CD4-positive, alpha-beta T cell treated with Interferon alpha-2 for 1 hour (primary cell): ENCODE data around the gene ETFA.

Experiments
- DNase-seq, 2 donors: peaks; one replicate each; pipeline ENCODE4 v3.0.0-alpha.2; 2020 to 2022

The ETFA gene

DNA sequence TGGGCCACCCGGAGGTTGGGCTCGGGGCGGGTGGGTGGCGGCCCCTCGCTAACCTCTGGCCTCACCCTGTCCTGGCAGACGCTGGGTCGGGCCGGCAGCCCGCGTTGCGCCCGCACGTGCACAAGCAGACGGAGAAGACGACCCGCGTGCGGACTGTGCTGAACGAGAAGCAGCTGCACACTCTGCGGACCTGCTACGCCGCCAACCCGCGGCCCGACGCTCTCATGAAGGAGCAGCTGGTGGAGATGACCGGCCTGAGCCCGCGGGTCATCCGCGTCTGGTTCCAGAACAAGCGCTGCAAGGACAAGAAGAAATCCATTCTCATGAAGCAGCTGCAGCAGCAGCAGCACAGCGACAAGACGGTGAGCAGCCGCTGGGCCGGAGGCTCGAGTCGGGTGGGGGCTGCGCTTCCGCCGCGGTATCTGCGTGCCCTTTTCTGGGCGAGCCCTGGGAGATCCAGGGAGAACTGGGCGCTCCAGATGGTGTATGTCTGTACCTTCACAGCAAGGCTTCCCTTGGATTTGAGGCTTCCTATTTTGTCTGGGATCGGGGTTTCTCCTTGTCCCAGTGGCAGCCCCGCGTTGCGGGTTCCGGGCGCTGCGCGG is 29.0 kb upstream of the ETFA start:
- DNase-seq: peak in 1 of 2 donors; percentile 32

DNA sequence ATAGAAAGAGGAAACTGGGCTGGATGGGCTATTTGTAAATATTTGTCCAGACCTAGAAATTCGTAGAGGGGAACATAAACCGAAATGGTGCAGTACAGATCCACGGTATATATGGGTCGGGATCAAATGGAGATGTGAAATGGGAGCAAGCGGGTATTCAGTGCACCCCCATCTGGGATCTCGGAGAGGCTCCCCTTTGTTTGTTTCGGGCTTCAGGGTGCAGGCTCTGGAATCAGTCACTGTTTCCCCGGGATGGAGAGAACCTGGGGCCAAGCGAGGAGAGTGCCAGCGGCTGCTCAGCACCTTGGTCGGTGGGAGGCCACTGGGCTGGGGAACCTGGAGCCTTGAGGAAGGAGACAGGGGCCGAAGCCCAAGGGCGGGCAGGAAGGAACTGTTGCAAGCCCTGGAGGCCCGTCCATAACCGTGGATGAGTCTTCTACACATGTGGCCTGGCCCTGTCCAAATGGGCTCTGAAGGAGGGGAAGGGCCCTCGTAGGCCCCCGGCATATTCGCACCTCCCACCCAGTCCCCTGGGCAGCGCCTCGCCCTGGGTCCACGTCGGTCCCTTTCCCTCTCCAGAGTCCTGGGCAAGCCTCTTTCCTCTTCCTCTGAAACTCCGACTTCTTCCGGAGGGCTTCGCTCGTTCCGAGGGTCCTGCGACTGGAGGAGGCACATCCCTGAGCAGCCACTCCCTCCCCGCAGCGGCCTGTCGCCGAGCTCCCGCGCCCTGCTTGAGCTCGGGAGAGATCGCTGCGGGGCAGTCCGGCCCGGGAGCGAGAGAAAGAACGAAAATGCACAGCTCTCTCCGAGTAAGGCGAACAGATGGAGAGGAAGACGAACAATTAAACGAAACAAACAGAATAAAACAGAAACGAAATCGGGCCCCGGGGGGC is 28.3 kb upstream of the ETFA start:
- DNase-seq: peak in 1 of 2 donors; percentile 21

DNA sequence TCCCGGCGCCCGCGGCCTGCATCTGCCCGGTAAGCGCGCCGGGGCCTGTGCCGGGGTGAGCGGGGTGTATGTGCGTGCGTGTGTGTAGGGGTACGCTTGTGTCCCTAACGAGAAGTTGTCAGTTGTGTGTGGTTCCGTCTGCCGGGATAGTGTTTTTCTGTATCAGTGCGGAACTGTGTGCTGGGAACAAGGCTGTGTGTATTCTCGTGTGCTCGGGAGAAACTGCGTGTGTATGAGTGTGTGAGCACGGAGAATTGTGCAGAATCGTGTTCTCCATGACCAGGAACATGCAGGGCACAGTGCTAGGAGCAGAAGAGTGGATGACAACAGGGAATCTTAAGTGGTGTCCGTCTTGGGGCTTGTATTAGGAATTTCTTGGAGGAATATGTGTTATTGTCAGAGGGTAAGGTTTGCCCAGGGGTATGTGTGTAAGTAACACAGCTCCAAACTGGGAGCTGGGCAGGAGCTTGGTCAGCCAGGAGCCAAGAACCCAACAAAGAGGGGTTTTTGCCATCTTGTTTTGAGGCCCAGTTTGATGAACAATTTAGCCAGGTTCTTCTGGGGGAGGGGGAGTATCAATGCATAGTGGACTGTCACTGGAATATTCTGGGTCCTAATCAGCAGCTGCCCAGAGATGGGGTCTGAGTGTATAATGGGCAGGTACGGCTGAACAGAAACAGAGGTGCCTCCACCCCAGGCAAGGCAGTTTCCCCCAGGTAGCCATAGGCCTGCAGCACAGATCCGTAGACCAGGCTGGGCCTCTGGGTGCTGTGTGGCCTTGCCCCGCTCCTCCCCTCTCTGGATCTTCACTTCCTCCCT is 27.4 kb upstream of the ETFA start:
- no peak for DNase-seq

DNA sequence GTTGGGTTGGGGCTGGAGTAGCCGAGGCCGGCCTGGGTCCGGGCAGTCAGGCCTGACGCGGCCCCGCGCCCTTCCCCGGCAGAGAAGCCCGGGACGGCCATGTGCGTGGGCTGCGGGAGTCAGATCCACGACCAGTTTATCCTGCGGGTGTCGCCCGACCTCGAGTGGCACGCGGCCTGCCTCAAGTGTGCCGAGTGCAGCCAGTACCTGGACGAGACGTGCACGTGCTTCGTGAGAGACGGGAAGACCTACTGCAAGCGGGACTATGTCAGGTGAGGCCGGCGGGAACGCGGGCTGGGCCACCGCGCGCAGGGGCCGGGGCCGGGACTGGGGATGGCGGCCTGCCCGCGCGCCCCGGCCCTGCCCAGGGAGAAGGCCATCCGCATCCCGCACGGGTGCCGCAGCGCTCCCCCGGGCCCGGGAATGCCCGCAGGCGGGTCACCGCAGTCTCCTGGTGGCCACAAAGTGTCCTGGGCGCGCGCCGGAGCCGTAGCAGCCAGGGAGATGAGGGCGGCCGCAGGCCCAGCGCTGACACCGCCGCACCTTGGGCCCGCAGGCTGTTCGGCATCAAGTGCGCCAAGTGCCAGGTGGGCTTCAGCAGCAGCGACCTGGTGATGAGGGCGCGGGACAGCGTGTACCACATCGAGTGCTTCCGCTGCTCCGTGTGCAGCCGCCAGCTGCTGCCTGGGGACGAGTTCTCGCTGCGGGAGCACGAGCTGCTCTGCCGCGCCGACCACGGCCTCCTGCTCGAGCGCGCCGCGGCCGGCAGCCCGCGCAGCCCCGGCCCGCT is 26.6 kb upstream of the ETFA start:
- peak in 1 of 2 donors; percentile 21 for DNase-seq

DNA sequence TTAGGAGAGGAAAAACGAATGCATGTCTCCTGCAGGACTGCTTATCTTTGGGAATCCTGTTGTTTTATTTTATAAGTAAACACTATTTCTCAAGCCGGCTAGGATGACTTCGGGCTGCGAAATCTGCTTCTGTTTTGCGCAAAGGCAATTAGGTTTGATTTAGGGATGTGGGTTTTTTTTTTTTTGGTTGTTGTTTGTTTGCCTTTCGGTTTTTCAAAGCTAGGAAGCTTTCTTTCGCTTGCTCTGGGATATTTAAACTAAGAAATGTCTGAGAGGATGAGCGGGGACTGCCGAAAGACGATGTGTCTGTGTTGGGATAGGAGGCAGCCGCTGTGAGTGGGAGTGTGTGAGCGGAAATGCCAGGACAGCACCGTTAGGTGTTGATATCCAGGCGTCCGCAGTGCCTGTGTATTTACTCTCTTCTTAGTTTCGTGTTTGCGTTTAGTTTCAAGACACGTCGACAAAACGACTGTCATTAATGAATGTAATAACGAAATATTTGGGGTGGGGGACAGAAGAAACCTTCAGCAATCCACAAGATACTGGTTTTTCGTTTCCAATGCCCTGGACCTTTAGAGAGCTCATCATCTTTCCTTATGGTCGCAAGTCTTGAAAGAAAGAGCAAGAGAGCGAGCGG is 25.9 kb upstream of the ETFA start:
- peak in 1 of 2 donors; percentile 33 for DNase-seq

DNA sequence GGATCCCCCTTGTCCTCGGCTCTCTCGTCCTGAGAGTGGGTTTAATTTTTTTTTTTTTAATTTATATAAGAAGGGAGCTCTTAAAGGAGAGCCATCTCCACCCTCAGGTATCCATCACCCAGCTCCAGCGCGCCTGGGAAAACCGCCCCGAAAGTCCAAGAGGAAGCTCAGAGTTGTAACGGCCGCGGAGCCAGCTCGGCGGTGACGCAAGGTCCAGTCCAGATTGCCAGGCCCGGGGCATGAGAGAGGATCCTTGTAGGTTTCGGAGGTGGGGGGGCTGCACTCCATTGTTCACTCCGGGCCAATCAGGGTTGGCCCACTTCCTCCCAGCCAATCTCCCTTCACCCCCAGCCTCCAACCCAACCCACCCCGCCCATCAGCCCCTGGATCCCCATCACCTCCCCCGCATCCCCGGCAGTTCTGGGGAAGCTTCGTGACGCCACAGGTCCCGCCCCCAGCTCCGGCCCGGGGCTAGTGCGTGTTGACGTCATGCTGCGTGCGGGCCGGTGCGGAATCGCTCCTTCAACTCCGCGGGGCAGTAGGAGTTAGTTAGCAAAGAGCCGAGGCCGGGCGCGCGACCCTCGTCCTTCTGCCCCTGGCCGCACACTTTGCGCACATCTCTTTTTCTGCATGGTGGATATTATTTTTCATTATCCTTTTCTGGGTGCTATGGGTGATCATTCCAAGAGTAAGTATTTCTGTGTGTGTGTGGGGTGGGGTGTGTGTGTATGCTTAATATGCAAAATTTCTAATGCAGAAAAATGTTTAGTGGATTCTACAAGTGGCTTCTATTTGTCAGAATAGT is 25.2 kb upstream of the ETFA start, which contains the start of gene ISL2:
Gene ISL2 (plus strand): TSS at position 520 of the 805 bp plus-strand sequence. CDS start 111 bp downstream, at position 631.
- DNase-seq: peak; percentile 73 to 78

DNA sequence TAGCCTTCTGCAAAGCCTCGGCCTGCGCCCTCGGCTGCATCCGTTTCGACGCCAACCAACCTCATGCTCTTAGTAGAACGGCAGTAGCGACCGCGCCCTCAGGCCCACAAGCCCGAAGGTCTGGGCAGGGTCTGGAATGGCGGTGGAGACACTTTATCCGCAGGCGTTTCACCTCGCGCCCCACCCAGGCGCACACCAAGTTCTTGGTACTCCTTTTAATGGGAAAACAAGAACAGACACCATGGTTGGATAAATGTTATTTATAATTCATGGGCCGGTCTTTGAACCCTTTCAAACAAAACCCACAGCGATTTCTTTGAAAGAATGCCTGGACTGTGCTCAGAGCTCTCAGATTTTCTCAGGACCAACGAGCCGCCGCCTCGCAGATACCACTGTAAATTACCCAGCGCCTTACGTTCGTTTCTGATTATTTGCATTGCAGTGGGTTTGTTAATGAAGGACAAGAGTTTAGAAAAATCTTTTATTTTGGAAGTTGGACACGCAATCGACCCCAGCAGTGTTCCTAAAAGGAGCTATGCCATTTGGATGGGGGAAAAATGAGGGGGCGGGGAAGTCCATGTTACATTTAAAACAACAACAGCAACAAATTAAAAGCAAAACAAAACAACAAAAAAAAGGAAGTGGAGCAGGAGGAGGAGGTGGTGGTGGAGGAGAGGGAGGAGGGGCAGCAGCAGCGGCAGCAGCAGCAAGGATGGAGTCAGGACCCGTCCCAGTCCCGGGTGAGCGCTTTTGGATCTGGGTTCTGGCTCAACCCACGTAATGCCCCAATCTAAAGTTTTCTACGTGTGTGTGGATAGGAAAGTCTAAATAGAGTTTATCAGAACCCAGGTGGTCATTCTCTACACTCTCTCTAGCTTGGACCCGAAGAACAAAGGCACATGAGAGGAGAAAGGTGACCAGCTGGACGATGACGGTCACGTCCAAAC is 24.3 kb upstream of the ETFA start:
- DNase-seq: peak in 1 of 2 donors; percentile 19

DNA sequence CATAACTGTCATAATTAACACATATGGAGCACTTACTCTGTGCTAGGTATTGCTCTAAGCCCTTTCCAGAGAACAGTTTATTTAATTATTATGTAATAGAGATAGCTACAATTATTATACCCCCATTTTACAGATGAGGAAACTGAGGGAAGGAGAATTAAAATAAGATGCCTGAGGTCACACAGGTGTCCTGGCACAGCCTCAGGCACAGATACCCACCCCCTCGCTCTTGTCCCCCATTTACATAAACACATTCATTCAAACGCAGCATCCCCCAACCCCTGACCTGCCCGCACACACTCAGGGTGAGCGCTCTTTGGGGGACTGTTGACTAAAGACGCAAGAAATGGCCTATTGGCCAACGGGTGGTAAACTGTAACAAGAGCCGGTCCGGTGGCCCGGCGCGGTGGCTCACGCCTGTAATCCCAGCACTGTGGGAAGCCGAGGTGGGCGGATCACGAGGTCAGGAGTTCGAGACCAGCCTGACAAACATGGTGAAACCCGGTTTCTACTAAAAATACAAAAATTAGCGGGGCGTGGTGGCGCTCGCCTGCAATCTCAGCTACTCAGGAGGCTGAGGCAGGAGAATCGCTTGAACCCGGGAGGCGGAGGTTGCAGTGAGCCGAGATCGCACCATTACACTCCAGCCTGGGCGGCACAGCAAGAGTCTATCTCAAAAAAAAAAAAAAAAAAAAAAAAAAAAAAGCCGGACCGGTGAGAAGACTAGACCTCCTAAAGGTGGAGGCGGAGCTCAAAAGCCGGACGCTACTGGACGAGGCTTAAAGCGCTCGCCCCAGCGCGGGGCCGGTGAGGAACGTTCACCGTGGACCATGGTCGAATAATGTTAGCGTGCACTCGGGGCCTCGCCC is 23.4 kb upstream of the ETFA start:
- DNase-seq: no peak

DNA sequence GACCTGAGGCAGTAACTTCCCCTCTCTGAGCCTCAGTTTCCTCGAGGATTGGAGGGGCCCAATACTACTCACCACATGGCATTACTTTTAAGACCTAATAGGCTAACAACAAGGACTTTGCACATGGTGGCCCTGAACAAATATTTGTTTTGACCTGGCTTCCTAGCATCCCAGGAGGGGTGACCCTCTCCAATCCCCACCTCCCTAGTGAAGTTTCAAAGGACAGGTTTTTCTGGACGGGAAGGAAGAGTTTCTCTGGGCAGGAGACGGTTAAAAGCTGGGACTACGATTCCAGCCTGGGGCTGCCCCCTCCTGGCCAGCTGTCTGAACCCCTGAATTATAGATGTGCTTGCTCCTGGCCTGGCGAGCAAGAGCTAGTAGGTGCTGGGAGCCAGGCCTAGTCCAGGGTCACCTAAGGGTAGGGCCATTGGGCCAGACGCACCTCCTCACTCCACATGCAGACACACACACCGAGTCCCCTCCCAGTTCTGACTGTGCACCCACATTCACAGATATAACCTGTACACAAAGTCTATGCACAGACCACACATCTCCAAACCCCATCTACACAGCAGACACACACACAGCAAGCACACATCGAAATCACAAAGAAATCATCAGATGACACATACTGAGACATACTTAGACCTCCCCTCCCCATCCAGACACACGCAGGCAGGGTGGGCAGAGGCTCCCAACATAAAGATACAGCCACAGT is 22.6 kb upstream of the ETFA start:
- DNase-seq: no peak

DNA sequence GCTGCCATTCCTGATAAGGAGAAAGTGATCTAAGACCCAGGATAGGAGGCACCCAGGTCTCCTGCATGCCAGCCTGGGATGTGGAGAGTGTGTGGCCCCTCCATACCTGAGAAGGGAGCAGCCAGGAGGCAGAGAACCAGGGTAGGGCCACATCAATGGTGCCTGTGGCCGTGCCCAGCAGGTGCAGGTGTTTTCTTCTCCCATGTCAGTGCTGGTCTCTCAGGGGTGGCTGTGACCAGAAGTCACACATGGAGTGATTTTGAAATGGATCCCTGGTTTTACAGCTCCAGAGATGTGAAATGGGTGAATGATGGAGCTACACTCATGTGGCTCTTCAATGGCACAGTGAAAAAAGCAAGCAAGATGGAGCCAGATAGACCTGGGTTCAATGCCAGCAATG is 22.0 kb upstream of the ETFA start:
- no peak for DNase-seq

DNA sequence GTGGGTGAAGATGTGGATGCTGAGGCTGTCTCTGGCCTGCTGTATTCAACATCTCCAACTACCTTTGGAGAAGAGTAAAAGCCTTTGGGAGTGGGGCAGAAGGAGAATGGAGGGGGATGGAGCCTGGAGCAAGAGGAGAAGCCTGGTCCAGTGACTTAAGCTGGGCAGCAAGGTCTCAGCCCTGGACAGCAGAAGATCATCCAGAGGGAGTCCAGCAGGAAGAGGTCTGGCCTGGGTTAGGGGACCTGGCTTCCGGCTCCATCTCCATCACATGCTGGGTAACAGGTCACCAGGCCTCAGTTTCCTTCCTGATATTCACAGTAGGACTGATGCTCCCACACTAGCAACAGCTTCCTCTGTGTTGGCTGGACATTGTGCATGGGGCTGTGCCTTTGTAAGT is 21.5 kb upstream of the ETFA start:
- no peak for DNase-seq

DNA sequence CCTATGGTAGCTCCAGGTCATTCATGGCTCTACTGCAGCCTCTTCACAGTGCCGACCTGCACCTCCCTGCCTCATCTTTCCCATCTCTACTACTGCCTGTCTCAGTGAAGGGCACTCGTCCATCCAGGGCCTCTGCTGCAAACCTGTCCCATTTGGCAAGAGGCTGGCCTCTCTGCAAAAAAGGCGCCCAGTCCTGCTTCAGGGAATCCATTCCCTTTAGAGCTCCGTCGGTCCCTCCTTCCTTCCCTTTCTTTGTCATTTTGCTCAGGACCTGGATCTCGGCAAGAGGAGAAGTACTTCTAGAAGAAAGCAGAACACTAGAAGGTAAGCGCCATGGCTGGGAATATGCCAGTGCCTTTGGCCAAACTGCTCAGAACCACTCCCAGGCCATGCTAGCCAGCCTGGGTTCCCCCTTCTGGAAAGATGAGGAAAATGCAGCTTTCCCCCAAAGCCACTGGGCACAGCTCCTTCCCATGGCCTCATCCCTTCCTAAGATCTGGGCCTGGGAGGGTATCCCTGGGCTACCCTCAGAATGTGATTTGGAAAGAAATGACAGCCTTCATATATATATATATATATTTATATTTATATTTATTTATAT is 18.9 kb upstream of the ETFA start:
- DNase-seq: no peak

DNA sequence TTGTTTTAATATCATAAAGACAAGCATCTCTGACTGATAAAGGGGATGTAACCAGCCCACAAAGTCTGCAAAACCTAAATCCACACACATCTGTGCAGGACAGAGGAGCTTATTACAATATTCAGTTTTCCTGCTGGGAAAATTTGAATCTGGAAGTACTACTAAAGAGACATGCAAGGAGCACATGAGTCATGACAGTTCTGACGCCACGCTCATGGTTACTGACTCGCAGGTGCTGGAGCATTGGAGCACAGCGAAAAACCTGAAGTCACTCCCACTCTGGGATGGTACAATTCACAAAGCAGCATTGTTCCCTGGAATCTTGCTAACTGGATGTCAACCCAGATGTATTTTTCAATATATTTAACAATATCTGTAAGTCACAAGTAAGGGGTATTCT is 17.7 kb upstream of the ETFA start:
- no peak for DNase-seq

DNA sequence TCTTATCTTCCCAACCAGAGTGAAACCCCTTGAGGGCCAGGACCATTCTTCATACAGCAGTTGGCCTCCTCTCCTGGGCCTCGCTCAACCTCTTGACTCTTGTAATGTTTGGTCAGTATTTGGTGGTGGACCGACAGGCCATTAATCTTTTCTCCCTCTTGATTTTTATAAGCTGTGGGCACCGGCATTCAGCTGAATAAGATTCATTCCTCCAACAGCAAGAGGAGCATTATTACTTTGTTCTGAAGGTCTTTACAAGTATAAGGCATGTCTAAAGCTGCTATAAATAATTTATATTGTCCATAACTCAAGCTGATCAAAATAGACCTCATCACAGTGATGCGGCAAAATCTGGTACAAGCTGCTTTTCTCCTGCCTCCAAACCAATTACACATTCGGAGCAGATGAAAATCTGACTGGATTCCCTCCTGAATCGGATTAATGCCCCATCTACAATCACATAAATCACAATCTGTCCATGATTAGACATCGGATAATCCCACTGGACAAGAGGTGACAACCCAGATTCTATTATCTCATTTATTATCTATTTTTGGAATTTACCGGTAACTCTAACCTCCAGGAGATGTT is 16.9 kb upstream of the ETFA start:
- no peak for DNase-seq

DNA sequence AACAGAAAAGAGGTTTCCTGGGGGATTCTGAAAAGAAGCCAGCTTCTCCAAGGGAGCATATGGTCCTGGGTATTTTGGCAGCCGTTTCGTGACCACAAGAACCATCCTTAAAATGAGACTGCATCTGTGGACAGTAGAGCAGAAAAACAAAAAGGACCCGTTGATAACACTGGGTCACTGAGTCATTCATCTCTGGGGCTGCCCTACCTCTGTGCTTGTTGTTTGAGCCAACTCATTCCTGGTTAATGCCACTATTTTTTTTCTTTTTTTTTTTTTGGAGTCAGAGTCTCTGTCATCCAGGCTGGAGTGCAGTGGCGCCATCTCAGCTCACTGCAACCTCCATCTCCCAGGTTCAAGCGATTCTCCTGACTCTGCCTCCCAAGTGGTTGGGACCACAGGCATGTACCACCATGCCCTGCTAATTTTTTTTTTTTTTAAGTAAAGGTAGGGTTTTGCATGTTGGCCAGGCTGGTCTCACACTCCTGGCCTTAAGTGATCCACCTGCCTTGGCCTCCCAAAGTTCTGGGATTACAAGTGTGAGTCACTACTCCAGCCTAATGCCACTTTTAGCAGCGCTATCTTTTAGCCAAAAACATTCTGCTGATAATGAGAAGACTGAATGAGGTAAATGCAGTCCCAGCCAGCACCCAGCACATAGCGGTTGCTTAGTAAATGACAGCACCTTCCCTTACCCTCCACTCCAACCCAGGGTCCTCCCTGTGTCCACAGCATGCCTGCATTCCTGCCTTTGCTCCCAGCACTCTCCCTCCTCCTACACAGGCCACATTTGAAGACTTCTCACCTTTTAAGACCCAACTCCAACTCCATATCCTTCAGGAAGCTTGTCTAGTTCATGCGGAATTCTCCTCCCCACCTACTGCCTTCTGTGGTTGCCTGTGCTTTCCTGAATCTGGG is 16.2 kb upstream of the ETFA start:
- DNase-seq: no peak

DNA sequence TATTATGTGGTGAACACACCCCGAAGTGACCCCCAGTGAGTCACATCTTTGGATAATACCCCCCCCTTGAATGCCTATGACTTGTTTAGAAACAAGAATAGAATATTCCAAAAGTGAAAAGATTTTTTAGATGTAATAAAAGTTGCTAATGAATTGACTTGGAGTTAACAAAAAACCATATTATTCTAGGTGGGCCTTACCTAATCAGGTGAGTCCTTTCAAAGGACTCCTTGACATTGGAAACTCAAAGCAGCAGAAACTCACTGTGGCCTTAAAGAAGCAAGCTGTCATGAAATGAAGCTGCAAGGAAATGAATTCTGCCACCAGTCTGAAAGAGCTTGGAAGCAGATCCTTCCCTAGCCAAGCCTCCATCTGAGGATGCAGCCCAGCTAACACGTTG is 14.4 kb upstream of the ETFA start:
- DNase-seq: no peak
